Inflammatory macrophage (primary cell): ENCODE results near the gene FGF5.
"Not testable (repeated sequence)": the region's sequence is repeated elsewhere in the genome, so short reads cannot be mapped to it uniquely, and the experiment has no call there.

Experiments used
- DNase-seq, 2 donors: peaks; one replicate each; pipeline ENCODE4 v3.0.0-alpha.2; 2020 to 2022

The FGF5 gene

DNA sequence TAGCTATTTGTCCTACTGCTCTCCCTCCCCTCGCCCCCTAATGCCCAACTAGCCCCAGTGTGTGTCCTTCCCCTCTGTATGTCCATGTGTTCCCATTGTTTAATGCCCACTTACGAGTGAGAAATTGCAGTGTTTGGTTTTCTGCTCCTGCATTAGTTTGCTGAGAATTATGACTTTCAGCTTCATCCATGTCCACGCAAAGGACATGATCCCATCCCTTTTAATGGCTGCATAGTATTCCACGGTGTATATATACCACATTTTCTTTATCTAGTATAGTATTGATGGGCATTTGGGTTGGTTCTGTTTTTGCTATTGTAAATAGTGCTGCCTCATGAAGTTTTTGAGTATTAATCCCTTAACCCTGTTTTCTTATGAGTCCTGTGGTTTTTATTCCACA is 35.4 kb downstream of the FGF5 start:
- no peak for DNase-seq

DNA sequence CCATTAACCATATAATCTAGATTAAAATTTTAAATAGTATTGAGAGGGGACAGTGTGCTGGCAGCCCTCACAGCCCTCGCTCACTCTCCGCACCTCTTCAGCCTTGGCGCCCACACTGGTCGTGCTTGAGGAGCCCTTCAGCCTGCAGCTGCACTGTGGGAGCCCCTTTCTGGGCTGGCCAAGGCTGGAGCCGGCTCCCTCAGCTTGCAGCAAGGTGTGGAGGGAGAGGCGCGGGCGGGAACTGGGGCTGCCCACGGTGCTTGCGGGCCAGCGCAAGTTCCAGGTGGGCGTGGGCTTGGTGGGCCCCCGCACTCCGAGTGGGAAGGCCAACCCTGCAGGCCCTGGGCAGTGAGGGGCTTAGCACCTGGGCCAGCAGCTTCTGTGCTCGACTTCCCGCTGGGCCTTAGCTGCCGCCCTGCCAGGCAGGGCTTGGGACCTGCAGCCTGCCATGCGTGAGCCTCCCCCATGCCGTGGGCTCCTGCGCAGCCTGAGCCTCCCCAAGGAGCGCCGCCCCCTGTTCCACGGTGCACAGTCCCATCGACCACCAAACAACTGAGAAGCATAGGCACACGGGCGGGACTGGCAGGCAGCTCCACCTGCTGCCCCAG is 36.3 kb downstream of the FGF5 start:
- no peak for DNase-seq

DNA sequence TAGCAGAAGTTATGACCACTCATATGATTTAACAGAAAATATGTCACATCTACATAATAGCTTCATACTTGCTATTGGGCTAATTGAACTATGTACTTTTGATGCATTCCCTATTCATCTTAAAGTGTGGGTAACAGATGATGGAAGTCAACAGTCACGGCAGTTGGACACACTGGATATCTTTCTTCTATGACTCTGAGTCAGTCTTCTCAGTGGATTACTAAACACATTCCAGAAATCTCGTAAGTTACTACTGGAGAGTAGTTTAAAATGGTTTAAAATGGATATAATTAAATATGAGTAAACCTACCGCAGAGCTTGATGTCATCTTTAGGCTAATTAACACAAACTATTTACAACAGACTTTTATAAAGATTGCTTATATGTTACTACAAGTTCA is 39.0 kb downstream of the FGF5 start:
- no peak for DNase-seq

DNA sequence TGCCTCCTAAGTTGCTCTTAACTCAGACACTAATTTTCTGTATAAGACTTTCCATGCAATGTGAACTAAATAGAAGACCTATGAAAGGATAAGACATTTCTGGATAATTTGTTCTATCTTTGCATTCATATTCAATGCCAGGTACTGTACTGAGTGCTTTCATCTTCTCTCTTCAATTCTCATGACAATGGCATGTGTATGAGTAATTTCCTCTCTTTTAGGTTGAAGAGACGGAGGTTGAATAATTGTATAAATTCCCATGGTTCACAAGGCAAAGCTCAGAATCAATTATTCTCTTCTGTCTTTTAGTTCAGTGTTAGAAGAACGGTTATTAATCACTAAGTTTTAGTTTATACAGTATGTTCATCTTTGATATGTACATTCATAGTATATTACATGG is 39.8 kb downstream of the FGF5 start:
- DNase-seq, result no peak

DNA sequence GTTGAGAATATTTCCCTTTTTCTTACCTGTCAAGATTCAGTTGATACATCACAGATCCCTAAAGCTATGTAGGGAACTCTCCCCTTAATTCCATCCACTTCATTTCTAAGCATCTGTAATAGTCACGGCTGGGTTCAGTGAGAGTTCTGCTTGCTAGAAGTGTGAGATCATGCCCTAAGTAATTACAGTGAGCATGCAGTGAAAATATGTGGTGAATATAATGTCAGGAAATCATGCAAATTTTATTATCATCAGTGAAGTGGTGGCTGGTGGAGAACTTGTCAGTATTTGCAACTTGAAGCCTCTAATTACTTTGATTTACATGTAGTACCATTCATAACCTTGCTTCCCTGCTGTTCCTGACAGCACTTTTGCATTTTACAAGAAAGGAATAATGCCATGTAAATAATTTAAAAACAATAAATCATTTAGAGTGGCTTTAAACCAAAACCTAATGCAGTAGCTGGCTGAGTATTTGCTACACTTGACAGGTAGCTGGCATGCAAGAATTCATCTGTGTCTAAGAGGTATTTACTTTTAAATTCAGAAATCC is 40.8 kb downstream of the FGF5 start:
- DNase-seq, result no peak

DNA sequence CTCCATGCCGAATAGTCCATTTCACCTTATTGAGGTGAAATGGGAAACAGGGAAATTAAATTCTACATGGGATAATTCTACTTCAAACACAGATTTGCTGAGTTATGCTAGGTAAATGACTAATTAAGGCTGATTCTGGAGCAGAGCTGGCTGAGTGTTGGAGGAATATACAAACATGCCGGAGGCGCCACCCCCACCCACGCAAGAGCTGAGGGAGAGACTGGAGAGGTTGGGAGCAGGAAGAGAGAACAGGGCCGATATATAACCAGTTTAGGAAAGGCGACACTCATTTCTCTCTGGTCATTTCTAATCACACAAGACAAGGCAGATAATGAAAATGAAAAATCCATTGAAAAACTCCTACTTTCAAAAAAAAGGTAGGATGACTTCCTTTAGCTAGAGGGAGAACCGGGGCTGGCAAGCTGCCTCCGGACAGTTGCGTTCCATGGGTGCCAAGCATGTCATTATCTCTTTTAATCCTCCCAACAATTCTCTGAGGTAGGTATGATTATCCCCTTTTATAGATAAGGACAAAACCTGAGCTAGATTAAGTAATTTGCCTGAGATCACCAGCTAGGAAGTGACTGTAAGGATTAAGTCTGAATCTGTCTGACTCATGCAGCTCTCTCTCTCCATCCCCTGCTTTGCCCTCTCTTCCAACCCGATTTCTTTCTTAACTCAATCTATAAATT is 41.5 kb downstream of the FGF5 start:
- no peak for DNase-seq

DNA sequence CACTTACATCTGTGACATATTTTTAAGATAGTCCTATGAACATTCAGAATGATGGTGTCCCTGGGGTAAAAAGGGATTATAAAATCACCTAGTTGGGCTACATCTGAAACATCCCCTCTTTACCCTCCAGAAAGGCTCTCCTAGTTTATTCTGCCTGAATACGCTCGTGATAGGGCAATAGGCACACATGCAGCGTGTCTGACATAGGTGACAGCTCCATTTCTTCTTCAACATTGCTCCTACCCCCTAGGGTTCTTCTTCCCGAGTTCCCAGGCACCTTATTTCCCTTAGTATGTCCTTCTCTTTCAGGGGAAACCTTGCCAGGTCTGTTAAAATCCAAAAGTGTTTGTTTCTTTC is 42.0 kb downstream of the FGF5 start:
- no peak for DNase-seq

DNA sequence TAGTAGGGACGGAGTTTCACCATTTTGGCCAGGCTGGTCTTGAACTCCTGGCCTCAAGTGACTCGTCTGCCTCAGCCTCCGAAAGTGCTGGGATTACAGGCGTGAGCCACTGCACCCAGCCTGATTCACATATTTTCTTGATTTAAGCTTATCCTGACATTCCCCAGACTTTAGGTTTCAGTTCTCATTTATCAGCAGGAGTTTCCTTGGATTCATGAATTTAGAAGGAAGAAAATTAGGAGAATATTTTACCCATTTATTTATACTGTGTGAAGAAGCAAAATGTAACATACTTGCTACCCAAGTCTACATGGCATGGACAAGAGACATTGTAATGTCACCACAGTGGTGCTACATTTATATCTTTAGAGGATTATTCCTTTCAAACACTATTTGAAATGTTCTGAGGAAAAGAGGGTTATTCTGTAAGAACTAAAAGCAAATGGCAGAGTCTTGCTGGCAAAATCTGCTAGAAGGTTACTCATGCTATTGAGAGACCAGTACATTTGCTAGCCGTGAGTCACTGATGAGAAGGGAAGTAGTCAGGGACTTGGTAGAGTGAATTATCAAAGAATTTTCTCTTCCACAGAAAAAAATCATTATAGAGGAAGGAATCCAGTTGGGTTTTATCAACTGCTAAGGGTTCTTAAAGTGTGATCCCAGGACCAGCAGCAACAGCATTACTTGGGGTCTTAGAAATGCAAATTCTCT is 43.0 kb downstream of the FGF5 start:
- no peak for DNase-seq

DNA sequence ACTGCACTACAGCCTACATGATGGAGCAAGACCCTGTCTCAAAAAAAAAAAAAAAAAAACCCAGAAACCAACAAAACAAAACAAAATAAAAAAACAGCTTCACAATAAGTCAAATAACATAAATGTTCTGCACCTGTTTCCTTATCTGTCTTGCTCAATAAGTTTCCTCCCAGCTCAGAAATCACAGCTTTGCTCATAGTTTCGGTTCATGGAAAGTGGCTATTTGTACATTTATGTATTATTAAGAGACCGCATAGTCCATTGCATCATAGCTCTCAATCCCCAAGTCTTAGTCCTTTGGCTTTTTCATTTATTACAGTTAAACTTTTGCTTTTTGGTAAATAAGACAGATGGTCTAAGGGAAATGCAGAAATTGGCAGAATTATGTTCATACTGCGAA is 44.7 kb downstream of the FGF5 start:
- DNase-seq, result no peak

DNA sequence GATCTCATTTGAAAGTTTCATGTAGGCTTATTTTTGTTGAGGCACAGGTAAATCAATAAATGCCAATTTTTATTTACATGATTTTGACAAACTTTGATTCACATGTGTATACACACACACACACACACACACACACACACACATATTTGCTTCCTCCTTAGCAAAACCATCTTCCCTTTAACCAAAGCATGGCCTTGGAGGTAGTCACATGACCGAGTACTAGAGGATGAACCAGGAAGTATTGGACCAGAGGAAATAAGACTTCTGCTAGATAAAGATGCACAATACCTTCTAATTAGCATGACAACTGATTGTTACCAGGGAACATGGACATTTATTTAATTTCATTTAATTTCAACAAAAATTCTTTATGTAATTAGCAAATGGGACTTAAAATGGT is 45.7 kb downstream of the FGF5 start:
- no peak for DNase-seq

DNA sequence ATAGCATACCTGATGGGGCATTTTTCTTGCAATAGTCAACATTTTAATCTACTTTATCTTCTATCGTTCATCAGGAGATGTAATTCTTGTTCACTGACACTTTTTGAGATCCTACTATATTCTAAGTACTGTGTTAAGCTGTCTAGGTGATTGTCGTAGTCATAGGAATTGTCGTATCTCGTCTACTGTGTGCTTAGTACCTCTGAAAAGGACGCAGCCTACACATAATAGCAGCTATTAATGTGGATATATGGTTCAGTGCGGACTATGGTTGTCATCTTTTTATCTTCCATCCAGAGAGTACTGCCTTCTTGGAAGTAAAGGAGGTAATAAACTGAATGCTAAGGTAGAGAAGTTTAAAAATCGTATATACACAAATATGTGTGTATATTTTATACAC is 47.2 kb downstream of the FGF5 start:
- DNase-seq, result no peak

DNA sequence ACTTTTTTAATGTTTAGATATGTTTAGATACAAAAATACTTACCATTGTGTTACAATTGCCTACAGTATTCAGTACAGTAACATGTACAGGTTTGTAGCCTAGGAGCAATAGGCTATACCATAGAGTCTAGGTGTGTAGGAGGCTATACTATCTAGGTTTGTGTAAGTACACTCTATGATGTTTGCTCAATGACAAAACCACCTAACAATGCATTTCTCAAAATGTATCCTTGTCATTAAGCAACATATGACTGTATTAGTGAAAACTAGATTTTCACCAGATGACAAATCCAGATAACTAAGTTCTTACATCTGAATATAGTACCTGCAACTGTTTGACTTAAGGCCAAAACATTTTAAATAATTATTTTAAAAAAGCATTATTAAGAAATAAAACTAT is 49.4 kb downstream of the FGF5 start:
- DNase-seq, result not testable (repeated sequence)

DNA sequence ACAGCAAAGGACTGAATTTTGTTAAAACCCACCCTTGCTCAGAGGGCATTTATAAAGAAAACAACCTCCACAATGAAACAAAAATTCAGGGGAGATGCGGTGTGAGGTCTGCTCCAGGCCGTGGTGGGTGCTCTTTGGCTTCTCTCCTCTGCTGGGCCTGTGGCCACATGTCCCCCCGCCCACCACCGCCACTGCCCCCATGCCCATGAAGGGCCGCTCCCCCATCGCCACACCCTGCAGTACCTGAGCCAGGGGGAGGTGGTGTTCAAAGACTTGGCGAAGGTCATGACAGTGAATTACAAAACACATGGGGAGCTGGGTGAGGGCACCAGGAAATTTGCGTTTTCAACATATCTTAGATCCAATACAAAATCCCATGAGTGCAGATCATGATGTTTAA is 54.9 kb downstream of the FGF5 start:
- DNase-seq, result no peak

DNA sequence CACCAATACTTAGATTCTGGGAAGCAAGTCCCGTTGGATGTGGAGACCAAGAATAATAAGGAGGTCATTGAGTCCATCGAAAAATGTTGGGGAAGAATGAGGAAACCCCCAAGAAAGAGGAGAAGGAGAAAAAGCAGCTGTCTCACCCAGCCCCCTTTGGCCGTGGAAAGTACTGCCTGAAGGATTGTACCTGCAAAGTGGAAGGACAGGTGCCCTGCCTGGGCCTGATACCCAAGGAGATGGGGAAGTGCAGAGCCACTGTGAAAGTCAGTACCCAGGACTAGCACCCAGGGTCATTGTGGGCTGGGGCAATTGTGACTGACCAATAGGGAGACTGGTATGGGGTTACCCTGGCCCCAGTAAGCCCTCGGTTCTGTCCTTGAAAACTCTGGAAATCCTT is 55.3 kb downstream of the FGF5 start:
- DNase-seq, result no peak

DNA sequence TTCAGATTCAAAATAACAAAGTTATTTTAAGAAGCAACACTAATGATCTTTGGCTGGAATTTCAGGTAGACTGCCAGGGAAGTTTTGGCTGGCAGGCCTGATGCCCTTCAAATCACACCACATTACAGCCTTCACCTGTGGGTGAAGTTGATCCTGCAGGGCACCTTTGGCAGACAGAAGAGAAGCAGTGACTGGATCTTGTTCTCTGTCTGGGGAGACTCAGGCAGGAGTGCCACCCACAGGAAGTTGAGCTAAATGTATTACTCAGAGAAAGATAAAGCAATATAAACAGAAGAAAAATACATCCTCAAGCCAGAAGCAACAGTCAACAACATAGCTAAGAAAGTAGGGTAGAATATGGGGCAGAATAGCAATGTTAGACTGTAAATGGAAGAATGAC is 56.3 kb downstream of the FGF5 start:
- DNase-seq, result no peak

DNA sequence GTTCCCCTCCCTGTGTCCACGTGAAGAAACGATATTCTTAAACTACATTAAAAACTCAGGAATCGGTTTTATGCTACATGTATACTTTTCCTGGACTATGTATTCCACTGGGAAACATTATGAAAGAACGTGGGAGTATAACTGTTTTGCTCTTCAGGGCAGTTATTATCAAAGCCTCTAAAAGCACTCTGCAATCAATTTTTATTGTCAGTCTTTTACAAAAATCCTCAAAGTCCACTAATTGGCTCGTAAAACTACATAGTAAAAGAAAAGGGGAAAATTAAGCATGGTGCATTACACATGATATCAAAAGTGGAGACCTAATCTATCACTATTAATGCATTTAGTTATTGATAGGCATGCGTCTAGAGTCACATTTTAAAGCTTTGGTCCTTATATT is 57.7 kb downstream of the FGF5 start:
- no peak for DNase-seq

DNA sequence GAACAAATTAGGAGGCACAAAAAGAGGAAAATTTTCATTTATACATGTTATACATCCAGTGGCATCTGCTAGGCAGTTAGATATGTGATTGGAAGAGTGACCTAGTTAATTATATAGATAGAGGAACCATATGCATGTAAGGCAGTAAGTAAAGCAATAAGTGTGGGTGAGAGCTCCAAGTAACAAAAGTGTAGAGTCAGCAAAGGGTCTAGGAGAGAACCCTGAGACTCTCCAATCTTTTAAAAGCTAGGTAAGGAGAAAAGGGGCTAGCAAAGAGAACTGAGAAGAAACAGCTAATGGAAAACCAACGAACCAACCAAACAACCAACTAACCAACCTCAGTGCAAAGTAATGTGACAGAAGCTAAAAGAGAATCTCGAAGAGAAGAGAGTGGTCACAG is 65.2 kb downstream of the FGF5 start:
- DNase-seq, result no peak

DNA sequence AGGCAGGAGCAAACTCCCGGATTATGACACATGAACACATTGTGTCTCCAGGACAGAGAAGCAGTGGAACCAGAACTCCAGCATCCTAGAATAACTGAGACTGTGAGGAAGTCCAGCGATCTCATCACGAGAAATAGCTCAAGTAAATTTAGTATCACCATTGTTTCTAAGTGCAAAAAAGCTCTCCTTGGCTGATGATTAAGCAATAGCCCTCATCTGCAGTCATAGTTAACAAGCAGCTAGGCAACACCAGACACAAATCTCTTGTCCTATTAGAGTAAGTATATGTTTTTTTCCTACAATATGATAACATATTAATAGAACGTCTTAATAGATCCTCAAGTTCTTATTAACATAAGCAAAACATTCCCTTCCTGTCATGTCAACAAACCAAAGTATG is 66.7 kb downstream of the FGF5 start:
- DNase-seq, result no peak

DNA sequence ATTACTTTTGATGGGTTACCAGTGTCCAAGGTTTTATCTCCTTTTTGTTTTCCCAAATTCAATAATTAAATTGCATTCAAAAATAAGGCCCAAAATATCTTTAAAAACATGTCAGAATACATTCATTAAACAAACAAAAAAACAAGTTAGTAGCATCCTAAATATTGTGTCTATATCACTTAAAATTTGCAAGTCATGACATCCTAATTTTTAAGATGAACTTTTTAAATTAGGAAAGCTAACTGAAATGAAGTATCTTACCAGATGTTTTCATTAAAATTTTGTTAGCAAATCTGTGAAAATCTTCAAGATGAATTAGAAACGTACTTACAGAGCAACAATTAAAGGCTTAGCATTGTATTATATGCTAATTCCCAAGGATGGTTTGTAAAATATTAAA is 68.1 kb downstream of the FGF5 start:
- no peak for DNase-seq

DNA sequence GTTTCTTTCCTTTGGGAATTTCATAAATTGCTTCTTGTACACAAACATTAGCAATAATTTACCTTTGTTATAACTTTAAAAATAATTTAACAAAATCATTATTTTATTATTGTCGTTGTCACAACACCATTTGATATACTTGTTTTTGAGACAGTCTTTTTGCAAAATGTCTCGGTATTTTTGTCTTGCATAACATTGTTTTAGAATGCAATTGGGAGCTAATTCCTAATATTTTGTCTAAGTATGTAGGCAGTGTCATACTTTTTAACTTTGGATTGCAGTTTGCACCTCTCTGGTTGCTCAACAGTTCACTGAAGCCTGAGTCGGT is 68.7 kb downstream of the FGF5 start:
- DNase-seq, result no peak

DNA sequence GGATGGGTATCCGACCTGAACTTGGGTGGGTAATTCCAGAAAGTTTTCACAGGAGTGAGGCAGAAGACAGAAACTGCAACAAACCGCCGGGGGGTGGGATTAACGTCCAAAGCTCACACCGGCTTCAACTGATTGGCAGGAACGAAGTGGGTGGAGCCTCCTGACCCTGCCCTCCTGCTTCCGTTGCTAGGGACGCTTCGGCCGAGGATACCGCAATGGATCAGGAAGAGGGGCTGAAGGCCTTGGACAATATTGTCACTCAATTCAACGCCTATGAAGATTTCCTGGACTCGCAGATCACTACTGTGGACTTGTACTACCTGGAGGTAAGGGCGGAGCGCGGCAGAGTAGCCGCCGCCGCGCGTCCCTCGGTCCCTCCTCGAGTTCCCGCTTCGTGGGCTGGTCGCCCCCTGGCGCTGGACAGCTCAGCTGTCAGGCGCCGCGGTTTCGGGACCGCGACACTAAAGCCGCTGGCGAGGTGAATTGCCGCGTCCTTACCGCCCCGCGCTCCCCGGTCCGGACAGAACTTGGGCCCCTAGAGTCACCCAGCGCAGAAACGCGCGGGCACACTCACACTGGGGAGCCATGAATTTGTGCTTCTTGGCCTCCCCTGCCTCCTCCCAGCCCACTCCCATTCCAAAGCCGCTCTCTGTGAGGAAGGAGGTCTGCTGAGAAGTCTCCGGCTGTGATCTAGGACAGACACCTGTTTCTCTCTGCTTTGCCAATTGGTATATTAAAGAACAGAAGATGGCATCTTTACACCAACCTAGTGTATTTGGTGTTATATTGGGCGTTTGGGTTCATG is 69.3 kb downstream of the FGF5 start, which contains the start of gene CFAP299:
CFAP299 (plus strand) TSS at position 177 of the 805 bp plus-strand sequence.
- peak; percentile 82 to 87 for DNase-seq

DNA sequence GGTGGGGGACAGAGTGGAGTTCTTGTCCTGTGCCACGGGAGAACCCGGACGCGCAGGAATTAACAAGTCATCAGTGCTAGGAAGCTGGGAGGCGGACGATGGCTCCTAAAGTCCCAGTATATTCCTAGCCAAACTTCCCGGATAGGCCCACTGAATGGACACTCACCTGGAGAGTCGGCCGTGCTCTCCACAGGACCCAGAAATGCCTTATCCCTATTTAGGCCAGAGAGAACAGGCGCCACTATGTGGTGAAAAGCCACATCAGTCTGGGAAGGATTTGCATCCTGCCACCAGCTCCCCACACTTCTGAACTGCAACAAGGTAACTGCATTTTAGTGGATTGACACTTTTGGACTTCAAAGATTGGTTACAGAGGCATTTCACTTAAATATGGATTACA is 70.1 kb downstream of the FGF5 start:
- DNase-seq, result peak in 1 of 2 donors; percentile 5

DNA sequence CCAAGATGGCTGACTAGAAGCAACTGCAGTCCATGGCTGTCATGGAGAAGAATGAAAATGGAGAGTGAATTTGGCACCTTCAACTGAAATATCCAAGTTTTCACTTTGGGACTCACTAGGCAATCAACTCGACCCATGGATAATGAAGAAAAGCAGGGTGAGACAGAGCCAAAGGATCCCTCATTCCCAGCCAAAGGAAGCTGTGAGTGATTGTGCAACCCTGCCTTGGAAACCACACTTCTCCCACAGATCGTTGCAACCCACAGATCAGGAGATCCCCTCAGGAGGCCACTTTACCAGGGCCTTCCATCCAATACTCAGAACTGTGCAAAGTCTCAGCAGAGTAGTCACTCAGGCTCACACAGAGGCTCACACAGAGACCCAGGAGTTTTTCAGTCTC is 73.6 kb downstream of the FGF5 start:
- DNase-seq, result peak in 1 of 2 donors; percentile 7
